SW 1271 (cell line): Measurements from ENCODE around the gene SYT1.

ENCODE experiments used
- DNase-seq, 2 experiments: peaks; one replicate each; lab custom pipeline; 2025; lab: John Stamatoyannopoulos, UW

SYT1 gene

GRCh38 chr12:79056775-79057174, 192.2 kb downstream of the SYT1 start:
- DNase-seq: no peak

DNA sequence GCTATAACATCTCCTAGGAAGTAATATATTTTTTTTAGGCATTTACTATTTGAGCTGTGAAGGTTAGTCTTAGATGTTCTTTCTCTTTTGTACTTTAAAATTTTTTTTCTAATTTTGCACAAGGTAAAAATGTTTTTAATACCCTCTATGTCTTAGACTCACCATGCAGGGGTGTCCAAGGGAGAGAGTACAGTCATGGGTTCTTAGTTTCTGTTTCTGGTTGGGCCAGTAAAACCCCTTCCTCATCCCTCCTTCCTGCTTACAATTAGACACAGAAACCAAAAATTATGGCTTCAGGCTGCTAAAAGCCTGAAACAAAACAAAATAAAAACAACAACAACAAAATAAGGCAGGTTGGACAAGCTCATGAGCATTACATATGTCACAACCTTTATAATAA, 193.0 kb downstream of the SYT1 start:
- DNase-seq: no peak

- peak in 1 of 2 experiments; percentile 60 for DNase-seq
Observed at GRCh38 chr12:79058342-79058741, 193.8 kb downstream of the SYT1 start.

DNA sequence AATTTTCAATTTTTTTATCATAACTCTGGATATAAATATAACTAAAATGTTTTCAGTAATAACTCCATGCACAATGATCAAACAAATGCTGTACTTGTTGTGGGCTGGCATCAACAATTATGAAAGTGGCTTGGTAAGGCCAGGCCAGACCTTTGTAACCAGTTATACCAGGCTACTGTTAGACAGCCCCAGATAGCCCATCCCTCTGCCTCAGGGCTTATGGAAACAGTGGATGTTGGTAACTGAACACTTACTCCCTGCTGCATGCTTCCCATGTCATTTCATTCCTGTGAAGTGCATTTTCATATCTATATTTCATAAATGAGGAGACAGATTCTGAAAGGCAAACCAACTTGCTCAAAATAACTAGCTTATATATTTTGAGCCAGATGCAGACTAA, 195.0 kb downstream of the SYT1 start:
- DNase-seq: no peak

DNA sequence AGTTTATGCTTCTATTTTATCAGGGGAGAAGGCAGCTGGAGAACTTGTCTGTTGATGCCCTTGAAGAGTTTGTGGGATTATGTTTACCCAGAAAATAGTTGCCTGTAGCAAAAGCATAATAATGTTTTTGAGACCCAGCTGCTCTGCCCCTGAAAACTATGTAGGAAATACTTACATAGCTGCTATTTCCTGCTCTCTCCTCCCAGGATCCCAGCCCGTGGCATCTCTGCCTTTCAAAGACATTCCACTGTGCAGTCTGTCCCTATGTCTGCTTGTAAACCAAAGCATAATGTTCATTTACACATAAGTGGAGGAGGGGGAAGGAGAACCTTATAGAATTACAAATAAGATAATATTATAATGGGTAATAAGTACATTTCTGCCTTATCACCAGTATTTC, 198.7 kb downstream of the SYT1 start:
- no peak for DNase-seq

GRCh38 chr12:79067977-79068376, 203.4 kb downstream of the SYT1 start:
- DNase-seq: no peak

GRCh38 chr12:79069009-79069408, 204.4 kb downstream of the SYT1 start:
- DNase-seq: no peak

DNA sequence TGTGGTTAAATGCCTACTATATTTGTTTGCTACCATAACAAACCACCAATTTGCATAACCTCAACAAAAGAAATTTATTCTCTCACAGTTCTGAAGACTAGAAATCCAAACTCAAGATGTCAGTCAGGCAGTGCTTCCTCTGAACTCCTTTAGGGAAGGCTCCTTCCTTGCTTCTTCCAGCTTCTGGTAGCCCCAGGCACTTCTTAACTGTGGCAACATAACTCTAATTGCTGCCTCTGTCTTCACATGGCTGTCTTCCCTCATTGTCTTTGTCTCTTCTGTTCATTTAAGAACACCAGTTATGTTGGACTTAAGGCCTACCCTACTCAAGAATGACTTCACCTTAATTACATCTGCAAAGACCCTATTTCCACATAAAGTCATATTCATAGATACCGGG, 206.9 kb downstream of the SYT1 start:
- no peak for DNase-seq

GRCh38 chr12:79073506-79073905, 208.9 kb downstream of the SYT1 start:
- DNase-seq: no peak

GRCh38 chr12:79082595-79082994, 218.0 kb downstream of the SYT1 start:
- no peak for DNase-seq

GRCh38 chr12:79083181-79083580, 218.6 kb downstream of the SYT1 start:
- no peak for DNase-seq

DNA sequence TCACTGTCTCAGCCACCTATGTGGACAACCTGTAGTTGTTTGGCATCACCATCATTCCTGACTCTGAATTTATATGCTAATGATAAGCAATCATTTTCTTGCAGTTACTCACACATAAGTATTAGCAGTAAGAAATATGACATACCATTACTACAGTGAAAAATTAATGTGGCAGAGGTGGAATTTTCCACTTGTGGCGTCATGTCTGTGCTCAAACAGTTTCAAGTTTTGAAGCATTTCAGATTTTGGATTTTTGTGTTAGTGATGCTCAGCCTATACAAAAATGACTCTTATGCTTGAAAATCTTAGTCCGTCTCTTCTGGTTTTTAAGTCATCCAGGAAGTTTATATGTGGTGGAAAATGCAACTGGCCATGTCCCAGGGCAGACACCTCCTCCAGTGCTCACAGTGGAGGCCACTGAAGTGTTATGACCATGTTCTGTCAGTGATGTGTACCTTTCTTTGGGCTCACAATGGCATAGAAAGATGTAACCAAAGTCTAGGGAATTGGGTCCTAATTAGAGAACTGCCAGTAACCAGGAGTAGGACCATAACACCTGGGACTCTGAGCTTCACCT, 220.6 kb downstream of the SYT1 start:
- DNase-seq: no peak

GRCh38 chr12:79086541-79087296, 222.1 kb downstream of the SYT1 start:
- no peak for DNase-seq

DNA sequence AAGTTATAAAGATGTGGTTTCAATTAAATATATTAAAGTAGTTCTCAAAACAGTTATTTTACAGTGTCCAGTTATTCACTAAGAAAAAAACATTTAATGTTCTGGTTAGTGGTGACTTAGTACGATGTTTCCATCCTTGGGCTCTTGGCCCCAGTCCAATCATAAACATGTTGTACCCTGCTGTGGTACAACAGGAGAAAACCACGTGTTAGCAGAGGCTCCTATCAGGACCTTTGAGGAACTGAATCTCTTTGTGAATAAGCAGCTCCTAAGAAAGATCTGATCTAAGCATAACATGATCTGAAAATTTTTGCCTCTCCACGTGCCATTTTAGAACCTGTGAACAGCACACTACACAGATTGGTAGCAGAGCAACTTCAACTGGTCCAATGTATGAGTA, 234.0 kb downstream of the SYT1 start:
- no peak for DNase-seq

DNA sequence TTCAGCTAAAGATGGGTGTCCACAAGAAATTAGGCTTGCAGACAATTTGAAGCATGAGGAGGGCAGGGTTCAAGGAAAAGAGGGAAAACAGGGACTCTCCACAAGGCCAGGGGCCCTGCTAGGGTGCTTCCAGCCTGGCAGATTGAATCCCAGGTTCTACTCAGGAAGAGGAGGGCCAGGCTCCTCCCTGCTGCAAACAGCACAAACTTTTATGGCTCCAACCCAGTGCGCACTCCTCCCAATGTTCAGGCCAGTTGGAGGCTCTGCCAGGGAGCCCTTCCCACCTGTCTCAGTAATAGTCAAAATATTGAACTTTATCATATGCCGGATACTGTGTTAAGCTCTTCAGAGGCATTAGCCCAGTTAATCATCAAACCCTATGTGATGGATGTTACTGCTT, 244.4 kb downstream of the SYT1 start:
- no peak for DNase-seq

DNA sequence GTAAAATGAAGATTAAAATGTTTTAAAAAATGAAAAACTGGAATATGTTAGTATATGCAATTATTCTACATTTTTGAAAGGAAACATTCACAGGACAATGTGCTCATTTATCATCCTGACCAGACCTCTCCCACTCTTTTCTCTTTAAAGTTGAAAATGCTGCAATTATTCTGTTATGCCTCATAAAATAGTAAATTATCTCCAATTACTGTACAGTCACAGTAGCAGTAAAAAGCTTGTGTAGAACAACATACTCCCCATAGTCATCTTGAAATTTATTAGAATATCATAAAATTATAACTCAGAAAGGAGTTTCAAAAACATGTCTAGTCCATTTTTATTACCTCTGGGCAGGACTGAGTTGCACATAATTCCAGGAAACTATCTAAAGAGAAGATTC, 250.3 kb downstream of the SYT1 start:
- DNase-seq: no peak

GRCh38 chr12:79115743-79116142, 251.2 kb downstream of the SYT1 start:
- DNase-seq: no peak

GRCh38 chr12:79119796-79120195, 255.2 kb downstream of the SYT1 start:
- no peak for DNase-seq

- no peak for DNase-seq
Observed at GRCh38 chr12:79121486-79121885, 256.9 kb downstream of the SYT1 start.

- DNase-seq: no peak
Observed at GRCh38 chr12:79124385-79124784, 259.8 kb downstream of the SYT1 start.

- no peak for DNase-seq
Observed at GRCh38 chr12:79125358-79125757, 260.8 kb downstream of the SYT1 start.

- DNase-seq: peak in 1 of 2 experiments; percentile 10
Observed at GRCh38 chr12:79127271-79127751, 262.7 kb downstream of the SYT1 start.

DNA sequence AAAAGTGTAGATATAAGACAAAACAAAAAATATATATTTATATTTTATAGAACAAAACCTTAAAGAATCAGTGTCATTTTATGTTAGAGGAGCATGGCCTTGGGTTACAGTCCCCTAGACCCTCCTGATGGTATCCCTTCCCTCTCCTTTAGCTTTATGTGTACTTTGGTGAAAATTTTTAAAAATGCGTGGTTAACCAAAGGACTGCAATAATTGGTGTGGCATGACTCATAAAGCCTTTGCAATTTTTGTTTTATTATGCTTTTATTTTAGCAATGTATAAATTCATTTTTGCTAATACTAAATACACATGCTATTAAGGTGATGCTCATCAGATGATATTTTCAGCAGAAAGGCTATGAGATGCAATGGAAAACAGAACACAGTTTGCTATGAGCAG, 264.4 kb downstream of the SYT1 start:
- DNase-seq: no peak

DNA sequence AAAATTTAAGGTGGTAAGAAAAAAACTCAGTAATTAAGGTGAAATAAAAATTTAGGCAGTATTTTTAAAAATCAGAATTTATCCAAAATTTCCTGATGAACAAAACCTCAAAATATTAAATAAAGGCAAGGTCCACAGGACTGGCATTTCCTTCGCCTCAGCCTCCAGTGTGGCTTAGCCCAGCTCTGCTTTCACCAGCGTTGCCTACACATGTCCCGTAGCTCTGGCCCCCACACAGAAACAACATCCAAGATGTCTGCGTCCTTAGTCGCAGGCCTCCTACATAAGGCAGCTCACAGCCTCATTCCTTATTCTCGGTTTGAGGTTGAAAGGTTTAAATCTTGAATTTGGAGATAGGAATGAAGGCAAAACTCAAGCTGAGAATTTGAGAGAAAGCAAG, 274.3 kb downstream of the SYT1 start:
- DNase-seq: no peak
